HG03175 (cell line): ENCODE measurements around the gene ZNF837.
"Not testable (repeated sequence)": the region's sequence is repeated elsewhere in the genome, so short reads cannot be mapped to it uniquely, and the experiment has no call there.

Experiments
- ATAC-seq: cut with Tn5 transposase; IDR thresholded peaks from one replicate; pipeline ENCODE4 v1.9.1; 2021; ENCODE audit warnings: mild to moderate bottlenecking, moderate library complexity; ENCODE audit not compliant: unreplicated experiment

ZNF837 gene

DNA sequence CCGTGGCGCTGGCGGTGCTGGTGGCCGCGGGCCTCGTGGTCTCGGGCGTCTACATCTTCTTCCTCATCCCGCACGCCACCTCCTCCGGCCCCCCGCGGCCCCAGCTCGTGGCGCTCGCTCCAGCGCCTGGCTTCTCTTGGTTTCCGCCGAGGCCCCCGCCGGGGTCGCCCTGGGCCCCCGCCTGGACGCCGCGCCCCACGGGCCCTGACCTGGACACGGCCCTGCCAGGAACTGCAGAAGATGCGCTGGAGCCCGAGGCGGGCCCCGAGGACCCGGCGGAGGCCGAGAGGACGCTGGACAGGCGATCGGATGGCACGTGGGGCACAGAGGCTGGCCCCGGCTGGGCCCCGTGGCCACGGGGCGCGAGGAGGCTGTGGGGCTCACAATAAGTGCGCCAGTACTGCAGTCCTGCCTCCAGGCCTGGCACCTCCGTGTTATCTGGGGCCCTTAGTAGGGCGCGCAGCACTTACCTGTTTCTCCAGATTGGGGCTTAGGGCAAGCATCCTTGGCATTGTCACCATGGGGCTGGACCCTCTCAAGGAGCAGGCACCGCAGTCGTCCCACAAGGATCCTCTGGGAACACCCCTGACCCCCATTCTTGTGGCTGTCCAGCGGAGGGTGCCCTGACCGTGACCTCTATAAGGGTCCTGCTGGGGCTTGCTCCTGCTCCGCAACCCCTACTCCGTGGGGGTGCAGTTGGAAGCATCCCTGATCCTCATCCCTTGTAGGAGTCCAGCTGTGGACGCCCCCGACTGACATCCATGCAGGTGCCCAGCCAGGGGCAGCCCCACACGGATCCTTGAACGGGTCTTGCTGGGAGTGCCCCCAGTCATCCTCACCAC lies 16.1 kb upstream of the ZNF837 start:
- ATAC-seq: no peak

DNA sequence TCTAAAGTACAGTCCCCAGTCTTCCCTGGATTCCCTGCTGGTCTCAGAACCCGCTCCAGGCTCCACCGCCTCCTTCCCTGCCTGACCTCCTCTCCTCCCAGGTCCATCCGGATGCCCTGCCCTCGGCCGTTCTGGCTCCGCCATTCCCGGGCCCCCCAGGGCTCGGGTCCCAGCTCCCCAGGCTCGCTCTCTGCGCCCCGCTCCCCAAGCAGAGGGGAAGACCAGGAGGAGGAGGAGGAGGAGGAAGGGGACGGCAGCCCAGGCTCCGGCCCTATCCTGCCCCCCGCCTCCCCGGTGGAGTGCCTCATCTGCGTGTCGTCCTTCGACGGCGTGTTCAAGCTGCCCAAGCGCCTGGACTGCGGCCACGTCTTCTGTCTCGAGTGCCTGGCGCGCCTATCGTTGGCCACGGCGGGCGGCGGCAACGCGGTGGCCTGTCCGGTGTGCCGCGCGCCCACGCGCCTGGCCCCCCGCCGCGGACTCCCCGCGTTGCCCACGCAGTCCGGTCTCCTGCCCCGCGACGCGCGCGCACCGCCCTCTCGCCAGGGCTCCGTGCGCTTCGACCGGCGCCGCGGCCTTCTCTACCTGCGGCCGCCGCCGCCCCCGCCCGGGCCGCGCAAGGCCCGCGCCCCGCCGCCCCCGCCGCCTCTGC lies 15.3 kb upstream of the ZNF837 start:
- ATAC-seq: no peak

DNA sequence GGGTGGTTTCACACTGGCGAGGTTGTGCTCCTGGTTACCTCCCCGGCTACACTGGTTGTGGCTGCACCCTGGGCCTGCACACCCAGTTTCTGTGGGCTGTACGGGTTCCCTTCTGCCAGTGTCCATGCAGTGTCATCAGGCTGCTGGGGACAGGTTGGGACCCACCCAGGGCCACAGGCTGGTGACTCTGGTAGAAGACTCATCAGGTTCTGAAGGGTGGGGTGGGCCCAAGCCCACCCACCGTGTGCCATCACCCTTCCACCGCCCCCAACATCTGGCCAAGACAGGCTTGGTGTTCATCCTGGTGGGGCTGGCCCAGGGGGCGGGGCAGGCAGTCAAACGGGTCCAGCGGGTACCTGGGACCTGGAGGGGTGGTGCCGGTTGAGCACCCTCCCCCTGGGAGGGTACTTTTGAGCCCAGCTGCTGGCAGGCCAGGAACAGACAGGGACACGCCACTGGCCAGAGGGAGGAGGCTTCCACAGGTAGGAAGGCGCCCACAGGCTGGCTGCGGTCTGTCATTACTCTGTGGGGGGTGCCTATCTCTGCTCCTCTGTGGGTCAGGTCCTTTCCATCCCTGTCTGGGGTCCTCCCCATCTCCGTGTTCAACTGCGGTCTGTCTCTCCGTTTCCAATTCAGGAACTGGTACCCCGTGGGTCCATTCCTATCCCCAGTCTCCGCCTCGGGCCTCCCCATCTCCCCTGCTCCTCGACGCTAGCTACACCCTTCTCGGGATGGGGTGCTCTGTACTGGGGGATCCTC lies 14.6 kb upstream of the ZNF837 start, which contains the start of gene RNF225:
RNF225 (plus strand) TSS at position 437 of the 759 bp plus-strand sequence. CDS start 434 bp downstream, outside the sequence.
- ATAC-seq: no peak

DNA sequence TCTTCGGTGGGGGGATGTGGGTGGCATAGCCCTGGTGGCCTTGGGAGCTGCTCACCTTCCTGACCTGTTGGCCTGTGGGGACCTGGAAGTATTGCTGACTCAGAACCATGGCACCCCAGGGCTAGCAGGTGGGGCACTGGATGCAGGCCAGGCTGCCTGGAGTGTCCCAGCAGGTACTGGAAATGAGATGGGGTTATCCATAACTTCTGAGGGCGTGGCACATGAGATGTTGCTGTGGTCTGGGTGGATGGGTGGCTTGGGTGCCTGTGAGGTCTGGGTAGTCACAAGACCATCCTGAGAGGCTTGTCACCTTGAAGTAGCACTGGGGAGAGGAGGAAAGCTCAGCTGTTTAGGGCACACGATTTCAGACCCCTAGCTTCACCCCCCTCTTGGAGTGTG lies 14.0 kb upstream of the ZNF837 start:
- no peak for ATAC-seq

DNA sequence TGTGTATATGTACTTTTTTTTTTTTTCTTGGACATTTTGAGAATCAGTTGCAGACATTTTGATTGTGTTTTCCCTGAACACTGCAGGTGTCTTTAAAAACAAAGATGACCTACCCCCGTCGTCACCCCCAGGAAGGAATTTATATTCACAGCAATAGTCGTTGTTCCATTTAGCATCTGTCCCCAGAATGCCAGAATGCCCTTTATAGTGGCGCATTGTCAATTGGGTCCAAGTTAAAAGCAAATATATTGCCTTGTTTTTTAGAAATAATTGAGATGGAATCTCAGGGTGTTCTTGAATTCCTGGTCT lies 12.8 kb upstream of the ZNF837 start:
- ATAC-seq: no peak

DNA sequence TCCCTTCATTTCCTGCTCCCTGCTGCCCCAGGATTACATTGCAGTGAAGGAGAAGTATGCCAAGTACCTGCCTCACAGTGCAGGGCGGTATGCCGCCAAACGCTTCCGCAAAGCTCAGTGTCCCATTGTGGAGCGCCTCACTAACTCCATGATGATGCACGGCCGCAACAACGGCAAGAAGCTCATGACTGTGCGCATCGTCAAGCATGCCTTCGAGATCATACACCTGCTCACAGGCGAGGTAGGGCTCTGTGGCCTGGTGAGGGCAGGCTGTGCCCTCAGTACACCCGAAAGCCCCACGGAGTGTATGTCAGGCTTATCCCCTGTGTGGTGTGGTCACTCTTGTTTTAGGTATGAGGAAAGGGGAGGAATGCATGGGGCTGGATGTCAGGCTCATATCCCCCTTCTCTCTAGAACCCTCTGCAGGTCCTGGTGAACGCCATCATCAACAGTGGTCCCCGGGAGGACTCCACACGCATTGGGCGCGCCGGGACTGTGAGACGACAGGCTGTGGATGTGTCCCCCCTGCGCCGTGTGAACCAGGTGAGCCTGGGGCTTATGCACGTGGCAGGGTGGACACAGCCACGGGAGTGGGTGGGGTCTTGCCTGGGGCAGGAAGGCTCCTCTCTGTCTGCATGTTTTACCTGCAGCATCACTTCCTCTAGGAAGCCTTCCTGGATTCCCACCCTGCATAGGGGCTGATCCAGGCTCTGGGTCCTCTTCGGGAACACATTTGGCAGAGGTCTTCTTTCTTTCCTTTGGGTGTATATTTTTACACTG lies 12.3 kb upstream of the ZNF837 start:
- ATAC-seq: no peak

DNA sequence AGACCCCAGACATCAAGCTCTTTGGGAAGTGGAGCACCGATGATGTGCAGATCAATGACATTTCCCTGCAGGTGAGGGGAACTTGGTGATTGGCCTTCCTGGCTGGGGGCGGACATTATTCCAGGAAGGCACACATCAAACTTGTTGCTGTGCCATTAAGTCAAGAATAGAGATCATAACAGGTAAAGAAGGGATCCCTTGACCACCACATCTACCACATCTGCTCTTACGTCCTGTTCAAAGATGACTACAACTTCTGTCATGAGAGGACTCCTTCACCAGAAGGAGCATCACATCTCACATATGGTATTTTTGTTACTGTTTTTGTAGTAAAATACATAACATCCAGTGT lies 7.3 kb upstream of the ZNF837 start:
- ATAC-seq: no peak

DNA sequence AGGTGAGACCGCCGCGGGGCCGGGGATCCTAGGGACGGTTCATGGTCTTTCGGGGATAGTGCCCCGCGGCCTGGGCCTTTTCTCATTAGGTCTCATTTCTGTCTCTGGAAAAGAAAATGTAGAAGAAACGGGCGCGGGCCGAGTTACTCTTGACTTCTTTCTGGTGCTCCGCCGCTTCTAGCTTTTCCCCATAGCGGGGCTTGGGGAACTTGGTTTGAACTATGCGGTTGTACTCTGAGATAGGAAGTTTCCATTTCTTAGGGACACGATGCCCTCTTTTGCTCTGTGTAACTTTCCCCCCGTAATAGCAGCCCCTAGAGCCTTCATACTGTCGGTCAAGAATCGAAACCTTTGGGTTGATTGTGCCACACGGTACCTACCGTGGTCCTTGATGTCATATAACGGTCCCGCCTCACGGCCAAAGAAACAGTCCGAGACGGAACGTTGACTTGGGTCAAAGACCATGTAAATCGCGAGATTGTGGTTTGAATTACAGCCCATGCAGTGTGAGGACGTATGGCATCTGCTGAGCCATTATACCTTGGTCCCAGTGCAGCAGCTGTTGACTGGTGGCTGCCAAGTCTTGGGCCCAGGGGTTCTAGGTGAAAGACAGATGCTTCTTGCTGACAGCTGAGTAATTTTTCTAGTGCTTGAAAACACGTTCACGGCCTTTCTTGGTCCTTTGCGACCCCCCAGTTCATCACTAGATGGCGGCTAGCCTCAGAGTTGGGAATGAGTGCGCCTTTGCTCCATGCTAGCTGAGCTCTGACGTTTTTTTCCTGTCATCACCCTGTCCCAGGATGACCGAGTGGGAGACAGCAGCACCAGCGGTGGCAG lies 6.7 kb upstream of the ZNF837 start:
- no peak for ATAC-seq

DNA sequence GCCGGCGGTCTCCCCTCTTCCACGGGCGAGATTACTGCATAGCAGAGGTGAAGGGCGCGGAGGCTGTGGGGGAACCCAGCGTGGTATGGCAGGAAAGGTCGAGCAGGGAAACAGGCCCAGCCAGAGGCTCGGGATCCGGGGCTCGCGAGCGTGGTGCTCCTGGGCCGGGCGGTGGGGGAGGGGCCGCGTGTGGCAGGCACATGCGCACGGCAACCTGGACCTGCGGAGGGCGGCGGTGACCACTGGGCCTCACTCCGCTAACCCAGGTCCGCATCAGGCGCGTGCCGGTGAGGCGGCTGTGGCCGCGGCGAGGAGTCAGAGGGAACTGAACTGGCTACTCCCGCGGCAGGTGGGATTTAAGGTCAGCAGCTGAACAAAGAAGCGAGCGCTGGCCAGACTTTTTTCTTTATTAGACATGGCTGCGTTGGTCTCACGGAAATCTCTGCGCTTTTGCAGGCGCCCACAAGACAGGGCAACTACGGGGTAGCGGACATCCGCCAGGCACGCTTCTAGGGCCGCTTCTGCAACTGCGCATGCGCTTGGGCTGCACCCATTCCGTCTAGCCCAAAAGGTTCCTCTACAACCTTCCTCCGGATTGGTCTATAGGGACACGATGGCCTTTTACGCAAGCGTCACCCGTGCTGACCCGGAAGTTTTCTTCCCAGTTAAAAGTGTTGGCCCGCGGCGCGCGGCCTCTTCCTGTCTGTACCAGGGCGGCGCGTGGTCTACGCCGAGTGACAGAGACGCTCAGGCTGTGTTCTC lies 5.9 kb upstream of the ZNF837 start, which contains the start of gene RPS5:
RPS5 (plus strand) TSS at position 694 of the 762 bp plus-strand sequence. CDS start 869 bp downstream, outside the sequence.
- peak; percentile 90 for ATAC-seq

DNA sequence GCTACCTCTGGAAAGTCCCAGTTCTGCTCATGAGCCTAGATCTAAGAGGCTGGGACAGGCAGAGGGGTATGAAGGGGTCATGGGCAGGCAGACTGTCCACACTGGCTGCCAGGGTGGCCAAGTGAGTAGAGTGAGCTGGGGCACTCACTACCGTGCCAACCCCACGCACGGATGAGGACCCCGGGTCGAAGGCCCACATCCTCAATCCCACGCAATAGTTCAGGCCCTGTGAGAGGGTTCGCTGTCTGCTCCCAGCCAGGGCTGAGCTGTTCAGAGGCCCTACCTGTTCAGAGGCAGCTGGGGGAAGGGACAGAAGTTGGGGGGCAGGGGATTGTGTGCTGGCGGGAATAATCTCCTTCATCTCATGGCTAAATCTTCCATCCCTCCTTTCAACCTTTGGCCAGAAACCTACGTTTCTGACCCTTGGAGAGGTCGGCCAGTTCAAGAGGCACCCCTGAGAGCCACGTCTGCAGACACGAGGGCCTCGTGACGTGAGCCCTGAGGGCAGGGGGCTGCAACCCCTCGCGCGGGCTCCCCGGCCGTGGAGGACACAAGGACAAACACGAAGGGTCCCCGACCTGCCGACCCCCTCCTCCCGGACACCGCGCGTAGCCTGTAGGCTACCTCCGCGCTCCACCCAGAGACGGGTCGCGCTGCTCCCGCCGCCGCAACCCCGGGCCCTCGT lies 5.2 kb upstream of the ZNF837 start:
- peak; percentile 11 for ATAC-seq

DNA sequence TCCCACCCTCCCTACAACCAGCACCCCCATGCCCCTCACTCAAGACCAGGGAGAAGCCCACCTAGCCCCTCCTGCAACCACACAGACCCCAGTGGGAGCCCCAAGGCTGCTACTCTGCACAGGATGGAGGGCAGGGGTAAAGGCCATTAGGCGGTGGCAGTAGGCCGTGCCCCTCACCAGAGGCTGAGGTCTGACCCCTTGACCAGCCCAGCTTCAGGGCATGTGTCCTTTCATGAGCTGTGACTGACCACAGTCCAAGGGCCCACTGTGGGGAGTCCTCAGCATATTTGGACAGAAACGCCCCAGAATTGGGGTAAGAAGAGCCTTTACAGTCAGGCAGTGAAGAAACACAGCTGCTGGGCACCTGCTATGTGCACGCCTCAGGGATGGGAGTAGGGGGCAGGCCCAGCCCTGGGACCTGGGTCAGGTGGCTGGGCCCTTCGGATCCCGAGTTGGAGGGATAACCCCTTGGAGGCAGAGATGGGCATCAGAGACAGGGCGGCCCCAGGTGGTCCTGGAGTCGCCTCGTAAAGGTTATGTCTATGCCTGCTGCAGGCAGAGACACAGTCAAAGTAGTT lies 4.6 kb upstream of the ZNF837 start:
- ATAC-seq: no peak

DNA sequence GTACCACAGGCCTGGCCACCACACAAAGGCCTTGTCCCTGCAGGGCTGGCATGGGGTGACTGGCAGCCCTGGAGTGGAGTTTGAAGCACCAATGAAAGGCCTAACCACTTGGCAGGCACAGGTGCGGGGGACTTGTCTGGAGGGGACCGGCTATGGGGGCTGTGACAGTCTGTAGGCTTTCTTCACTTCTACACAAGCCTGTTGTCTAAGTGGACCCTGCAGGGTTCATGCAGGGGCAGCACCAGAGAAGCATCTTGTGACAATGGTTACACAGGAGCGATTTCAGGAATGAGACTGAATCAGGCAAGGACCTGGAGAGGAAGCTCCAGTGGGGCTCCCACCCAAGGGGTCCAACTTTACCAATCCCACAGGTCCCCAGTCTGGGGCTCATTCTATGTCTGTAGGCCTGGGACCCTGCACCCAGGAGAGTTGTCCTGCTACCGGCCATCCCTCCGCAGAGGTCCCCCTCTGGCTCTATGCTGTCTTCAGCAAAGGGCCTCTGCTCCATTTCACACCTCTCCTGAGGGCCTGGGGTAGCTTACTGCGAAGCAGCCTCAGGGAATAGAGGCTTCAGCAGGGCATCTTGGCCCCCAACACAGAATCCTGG lies 2.3 kb upstream of the ZNF837 start:
- ATAC-seq: no peak

DNA sequence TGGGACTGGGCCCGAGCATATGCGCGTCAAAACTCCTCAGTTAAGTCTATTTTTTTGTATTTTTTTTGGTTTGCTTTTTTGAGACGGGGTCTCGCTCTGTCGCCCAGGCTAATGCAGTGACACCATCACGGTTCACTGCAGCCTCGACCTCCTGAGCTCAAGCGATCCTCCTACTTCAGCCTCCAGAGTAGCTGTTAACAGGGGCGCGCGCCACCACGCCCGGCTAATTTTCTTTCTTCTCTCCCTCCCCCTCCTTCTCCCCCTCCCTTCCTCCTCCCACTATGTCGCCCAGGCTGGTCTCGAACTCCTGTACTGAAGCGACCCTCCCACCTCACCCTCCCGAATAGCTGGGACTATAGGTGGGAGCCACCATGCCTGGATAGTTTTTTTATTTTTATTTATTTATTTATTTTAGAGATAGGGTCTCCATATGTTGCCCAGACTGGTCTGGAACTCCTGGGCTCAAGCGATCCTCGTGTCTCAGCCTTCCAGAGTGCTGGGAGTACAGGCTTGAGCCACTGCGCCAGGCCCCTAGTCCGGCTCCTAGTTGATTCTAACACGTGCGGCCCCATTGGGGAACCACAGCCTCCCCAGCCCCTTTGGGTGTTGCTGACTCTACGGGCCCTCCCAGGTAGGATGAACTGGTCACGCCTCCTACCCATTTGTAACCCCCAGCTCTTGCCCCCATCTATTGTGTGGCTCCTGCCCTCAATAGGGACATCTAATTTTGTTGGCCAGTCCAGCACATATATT lies 806 bp upstream of the ZNF837 start:
- ATAC-seq: no peak

DNA sequence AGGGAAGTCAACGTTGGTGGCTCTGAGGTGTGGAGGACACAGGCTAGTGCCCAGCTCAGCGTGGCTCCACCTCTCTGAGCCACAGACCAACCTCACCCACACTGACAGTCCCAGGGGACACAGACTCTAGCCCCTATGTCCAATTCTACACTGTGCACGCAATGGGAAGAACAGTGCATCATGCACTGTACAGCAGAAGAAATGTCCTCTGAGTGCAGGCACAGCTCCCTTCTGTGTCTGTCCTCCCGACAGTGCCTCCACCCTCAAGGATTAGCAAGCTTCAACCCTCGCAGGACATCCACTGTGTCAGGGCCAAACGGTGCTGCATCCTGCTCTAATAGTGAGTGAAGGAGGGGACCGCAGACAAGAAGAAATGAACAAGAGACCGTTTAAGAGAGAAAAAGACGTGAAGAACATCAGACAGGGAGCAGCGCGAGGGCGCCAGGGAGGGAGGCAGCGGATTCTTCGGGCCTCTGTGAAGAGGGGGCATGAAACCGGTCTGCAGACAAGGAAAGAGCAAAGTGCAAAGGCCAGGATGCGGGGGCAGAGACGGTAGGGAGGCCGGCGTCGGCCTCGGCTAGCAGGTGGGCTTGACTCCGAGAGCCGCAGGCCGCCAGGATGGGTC lies 681 bp downstream of the ZNF837 start:
- ATAC-seq: no peak

DNA sequence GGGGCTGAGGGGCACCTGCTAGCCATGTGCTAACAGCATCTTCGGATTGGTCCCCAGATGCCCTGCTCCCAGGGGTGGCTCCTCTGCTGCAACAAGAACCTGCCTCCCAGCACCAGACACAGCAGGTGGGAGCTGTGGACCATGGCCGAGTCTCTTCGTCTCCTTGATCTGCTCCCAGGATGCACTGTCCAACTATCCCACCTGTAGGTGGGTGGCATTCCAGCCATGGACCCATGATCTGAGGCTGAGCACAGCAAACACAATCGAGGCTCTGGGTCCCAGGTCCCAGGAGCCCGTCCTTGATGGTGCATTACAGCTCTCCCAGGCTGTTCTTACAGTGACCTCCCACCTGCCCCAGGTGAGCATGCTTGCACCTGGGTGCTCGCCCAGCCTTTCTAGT lies 1.6 kb downstream of the ZNF837 start:
- no peak for ATAC-seq

DNA sequence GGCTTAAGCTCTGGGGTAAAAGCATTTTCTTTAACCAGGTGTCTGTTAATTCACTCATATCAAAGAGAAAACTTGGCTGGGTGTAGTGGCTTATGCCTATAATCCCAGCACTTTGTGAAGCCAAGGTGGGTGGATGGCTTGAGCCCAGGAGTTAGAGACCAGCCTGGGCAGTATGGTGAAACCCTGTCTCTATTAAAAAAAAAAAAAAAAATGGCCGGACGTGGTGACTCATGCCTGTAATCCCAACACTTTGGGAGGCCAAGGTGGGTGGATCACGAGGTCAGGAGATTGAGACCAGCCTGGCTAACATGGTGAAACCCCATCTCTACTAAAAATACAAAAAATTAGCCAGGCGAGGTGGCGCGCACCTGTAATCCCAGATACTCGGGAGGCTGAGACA lies 4.1 kb downstream of the ZNF837 start:
- ATAC-seq: not testable (repeated sequence)

DNA sequence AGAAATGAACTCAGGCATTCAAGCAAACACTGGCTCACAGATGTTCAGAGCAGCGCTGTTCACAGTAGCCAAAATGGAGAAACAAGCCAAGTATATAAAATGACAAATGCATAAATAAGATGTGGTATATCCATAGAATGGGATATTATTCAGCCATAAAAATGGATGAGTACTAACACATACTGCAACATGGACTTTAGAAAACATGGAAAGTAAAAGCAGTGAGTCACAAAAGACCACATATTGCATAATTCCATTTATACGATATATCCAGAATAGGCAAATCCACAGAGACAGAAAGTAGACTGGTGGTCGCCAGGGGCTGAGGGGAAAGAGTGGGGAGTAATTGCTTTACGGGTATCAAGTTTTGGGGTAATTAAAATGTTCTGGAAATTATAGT lies 6.6 kb downstream of the ZNF837 start:
- ATAC-seq: no peak
